Activated CD8-positive, alpha-beta memory T cell treated with anti-CD3 and anti-CD28 coated beads for 4 hours (primary cell): ENCODE measurements around the gene BEND4.

Source experiments
- DNase-seq, 2 donors: peaks; one replicate each; pipeline ENCODE4 v3.0.0-alpha.2; 2020; ENCODE audit warnings: low read depth in 2 of 2

BEND4 gene

DNA sequence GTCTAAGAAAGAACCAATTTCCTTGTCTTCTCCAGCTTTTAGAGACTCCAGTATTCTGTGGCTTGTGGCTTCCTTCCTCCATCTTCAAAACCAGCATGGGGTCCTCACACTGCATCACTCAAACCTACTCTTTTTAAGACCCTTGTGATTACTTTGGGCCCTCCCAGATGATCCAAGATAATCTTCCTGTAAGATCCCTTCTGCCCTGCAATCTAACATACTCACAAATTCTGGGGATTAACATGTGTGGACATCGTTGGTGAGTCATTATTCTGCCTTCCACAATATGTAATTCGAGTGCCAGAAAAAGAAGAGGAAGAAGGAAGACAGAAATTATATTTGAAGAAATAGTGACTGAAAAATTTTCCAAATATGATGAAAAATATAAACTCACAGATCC lies 47.9 kb downstream of the BEND4 start:
- DNase-seq = no peak

DNA sequence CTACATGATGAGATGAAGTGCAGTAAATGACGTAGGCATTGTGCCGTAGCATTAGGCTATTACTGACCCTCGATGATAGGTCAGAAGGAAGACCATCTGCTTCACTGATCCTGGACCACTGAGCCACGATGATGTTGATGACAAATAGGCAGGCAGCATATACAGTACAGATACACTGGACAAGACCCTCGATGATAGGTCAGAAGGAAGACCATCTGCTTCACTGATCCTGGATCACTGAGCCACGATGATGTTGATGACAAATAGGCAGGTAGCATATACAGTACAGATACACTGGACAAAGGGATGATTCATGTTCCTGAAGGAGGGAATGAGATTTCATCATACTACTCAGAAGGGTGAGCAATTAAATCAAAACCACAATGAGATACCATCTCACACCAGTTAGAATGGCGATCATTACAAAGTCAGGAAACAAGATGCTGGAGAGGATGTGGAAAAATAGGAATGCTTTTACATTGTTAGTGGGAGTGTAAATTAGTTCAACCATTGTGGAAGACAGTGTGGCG lies 50.9 kb downstream of the BEND4 start:
- no peak for DNase-seq

DNA sequence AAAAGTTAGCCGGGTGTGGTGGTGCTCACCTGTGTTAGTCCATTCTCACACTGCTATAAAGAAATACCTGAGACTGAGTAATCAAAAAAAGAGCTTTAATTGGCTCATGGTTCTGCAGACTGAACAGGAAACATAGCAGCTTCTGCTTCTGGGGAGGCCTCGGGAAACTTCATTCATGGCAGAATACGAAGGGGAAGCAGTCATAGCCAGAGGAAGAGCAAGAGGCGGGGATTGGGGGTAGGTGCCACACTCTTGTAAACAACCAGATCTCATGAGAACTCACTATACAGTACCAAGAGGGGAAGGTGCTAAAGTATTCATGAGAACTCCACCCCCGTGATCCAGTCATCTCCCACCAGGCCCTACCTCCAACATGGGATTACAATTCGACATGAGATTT lies 64.1 kb downstream of the BEND4 start:
- DNase-seq = no peak

DNA sequence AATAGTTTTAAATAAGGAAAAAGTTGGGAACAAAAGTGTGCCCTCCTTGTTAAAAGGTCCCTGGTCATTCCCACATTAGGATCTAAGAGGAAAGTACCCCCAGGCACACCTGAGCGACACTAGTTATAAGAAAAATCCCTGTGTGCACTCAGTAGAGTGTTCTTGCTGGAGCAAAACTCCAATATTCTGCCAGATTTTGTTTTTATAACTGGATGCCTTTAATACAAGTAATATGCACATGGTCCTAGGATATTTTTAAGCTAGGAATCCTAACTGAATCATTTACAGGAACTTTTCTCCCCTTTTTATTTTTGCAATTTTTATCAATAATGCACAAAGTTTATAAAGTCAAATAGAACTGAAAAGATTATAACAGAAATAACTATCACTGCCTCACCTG lies 68.6 kb downstream of the BEND4 start:
- DNase-seq = no peak

DNA sequence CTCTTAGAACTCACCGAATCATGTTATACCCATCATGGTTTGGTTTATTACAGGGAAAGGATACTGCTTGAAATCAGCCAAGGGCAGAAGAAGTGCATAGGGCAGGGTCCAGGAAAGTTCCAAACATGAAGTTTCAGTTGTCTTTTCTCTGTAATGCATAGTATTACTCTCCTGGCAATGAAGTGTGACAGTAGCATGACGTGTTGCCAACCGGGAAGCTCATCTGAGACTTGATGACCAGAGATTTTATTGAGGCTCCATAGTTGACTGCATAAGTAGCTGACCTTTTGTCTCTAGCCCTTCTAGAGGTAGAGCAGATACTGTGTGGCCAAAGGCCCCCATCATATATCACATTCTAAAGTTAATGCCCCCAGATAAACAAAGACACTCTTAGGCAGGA lies 72.1 kb downstream of the BEND4 start:
- no peak for DNase-seq

- DNase-seq = no peak
These were observed 74.2 kb downstream of the BEND4 start for GRCh38 chr4:42078184-42078801.

- DNase-seq = no peak
These were observed 78.2 kb downstream of the BEND4 start for GRCh38 chr4:42074294-42074693.

GRCh38 chr4:42070463-42070862 lies 82.0 kb downstream of the BEND4 start:
- DNase-seq = no peak

- no peak for DNase-seq
These were observed 85.2 kb downstream of the BEND4 start for GRCh38 chr4:42067264-42067663.

- DNase-seq = no peak
These were observed 86.1 kb downstream of the BEND4 start for GRCh38 chr4:42066402-42066801.
